GM21423 (cell line): ENCODE data around the gene SSC4D.

Experiments
- ATAC-seq: cut with Tn5 transposase; IDR thresholded peaks from one replicate; pipeline ENCODE4 v1.9.1; 2021; ENCODE audit warnings: mild to moderate bottlenecking, moderate library complexity; ENCODE audit not compliant: unreplicated experiment

Gene SSC4D

DNA sequence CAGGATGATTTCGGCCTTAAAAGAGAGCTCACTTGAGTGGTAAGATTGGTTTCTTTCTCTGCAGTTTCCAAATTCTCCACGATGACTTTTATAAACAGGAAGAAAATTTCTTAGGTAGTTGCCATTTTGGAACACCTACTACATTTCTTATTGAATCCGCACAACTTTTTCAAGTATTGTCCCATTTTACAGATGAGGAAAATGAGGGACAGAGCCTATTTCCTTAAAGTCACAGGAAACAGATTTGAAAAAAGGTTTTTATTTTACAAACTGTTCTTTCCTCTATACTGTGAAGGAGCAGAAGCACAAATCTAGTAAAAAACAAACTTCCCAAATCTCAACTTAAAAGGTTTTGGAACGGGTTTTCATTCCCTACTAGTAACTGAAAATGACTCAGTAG is 53.4 kb downstream of the SSC4D start:
- no peak for ATAC-seq

DNA sequence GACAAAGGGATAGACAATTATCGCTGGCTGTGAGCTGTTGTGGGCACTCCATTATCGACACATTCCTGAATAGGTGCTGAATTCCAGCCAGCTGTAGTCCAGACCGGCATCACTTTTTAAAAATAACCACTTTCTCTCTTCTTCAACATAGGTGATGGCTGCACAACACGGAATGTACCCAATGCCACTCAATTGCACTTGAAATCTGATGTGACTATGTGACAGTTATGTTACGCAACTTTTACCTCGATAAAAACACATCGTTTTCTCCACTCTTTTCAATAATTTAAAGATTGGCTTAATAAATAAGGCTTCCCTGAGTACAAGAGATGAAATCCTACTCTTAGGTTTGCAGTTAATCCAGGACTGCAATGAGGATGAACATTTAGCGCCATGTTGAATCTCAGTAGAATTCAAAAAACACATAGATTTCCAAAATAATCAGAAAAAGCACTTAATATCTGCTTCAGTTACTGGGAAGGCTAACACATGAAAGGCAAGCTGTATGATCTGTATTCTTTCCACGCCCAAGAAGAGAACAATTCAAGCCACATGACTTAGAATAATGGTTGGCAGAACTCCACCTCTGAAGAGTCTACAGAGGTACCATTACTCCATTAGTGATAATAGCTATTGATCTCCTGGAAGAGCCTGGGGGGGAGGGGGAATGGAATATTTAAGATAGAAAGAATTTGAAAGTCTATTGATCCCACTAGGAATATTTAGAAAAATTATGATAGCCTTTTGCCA is 54.3 kb downstream of the SSC4D start:
- ATAC-seq = no peak

DNA sequence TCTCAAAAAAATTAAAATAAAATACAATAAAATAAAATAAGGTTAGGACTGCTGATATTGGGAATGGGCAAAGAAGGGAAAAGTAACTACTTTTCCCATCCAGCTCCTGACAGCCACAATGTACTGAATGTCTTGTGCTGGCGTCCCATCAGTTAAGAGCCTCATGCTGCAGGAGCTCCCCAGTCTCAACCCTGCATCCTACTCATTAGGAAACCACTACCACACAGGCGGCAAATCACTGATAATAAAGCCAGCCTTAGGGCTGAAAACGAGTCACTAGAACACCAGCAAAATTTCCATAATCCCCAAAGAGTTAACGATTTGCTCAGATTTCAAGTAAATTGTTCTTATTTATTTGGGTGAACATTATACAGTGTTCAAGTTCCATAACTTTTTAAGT is 55.0 kb downstream of the SSC4D start:
- ATAC-seq = no peak

DNA sequence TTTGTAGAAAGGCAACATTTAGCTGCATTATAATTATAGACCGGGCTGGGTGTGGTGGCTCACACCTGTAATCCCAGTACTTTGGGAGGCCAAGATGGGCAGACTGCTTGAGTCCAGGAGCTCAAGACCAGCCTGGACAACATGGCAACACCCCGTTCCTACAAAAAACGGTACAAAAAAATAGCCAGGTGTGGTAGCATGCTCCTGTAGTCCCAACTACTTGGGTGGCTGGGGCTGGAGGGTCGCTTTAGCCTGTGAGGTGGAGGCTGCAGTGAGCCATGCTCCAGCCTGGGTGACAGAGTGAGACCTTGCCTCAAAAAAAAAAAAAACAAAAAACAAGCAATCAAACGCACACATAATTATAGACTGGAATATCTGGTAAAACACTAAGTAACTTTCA is 55.8 kb downstream of the SSC4D start:
- no peak for ATAC-seq

DNA sequence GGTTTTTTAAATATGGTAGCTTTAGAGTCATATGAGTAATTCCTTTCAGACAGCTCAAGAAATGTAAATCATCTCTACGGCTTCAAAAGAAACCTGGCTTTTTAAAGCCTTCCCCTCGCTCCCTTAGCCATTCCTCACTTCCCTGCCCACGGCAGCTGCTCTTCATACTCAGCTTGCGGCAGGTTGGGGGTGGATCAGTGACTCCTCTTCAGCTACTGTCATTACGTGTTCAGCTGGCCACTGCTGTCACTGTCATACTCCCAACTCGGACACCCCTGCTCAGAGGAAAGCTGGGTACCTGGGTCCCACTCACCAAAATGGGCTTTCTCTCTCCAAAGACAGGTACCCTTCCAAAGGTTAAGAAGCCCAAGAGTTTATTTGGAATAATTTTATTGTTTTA is 57.3 kb downstream of the SSC4D start:
- ATAC-seq = no peak

DNA sequence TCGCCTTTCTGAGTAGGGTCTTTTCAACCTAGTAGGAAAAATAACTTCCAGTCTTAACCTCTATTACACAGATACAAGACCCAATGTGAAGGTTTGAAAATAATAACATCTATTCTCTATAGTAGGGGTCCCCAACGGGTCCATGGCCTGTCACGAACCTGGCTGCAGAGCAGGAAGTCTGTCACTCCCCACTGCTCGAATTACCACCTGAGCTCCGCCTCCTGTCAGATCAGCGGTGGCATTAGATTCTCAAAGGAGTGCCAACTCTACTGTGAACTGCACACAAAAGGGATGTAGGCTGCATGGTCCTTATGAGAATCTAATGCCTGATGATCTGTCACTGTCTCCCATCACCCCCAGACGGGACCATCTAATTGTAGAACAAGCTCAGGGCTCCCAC is 58.1 kb downstream of the SSC4D start:
- no peak for ATAC-seq

DNA sequence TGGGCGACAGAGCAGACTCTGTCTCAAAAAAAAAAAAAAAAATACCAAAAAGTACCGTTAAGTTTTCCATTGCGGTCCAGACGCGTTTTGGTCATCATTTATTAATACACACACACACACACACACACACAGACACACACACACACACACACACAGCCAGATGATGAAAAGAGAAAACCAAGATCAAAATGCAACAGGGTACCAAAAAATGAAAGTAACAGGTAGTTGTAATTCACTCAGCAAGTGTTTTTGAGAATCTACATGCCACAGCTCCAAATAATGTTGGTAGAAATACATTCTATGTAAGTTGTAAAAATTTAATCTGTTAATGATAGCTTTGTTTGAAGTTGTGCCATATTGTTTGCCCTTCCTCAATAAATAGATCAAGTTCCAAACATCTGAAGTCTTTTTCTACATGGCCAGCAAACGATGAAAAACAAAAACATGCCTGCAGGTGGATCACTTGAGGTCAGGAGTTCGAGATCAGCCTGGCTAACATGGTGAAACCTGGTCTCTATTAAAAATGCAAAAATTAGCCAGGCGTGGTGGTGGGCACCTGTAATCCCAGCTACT is 60.1 kb downstream of the SSC4D start:
- no peak for ATAC-seq

DNA sequence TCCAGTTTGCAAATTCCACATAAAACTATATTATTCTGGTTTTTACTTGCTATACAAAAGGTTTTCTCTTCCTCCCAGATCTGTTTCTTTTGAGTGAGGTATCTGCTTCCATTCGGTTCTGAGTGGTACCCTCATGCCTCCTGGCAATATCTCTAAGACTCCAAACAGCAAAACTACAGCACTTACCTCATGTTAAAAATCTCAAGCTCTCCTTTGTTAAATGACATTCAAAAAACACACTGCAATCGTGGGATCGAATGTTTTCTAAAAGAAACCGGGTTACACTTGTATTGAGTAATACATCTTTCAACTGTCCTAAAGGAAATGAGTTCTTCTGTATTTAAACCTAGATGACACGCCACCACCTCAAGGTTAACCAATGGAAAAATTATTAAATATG is 61.8 kb downstream of the SSC4D start:
- no peak for ATAC-seq

DNA sequence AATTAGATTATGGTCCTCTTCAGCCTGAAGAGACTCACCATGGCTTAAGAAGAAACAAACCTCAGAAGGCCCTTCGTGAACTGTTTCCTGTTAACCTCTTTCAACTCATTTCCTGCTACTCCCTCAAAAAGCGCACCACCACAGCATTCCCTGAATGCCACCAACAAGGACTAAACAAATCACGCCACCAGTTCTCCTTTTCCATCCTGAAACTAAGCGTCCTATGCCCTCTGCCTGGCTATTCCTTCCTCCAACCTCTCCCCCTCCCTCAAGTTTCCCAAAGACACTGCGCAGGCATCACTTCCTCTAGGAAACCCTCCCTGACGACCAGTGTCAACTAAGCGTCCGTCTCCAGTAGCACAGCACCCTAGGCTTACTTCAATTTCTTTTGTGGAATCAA is 62.7 kb downstream of the SSC4D start:
- no peak for ATAC-seq

DNA sequence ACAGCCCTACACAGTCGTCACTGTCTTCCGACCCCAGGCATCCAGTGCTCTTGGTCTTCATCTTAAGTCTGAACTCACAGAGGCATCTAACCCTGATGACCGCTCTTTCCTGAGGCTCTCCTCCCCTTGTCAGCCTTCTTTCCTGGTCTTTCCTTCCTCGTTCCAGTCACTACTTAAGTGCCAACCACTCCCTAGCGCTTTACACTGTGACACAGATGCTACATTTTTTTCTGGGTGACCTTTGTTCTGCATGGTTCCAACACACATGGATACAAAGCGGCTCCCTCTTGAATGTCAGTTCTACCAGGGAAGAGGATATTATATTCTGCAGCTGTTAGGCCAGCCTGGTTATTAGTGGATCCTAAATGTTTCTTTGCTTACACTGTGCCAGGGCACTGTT is 63.4 kb downstream of the SSC4D start:
- no peak for ATAC-seq

DNA sequence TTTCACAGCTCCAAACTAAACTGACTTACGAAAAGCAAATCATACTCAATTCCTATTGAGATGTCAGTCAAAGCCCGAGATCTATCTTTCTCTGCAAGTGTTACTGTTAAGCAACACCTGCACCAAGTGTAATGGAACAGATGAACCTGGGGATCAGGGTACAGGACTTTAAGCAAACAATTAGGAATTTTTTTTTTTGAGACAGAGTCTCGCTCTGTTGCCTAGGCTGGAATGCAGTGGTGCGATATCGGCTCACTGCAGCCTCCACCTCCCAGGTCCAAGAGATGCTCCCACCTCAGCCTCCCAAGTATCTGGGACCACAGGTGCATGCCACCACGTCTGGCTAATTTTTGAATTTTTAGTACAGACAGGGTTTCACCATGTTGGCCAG is 65.6 kb downstream of the SSC4D start:
- ATAC-seq = no peak

DNA sequence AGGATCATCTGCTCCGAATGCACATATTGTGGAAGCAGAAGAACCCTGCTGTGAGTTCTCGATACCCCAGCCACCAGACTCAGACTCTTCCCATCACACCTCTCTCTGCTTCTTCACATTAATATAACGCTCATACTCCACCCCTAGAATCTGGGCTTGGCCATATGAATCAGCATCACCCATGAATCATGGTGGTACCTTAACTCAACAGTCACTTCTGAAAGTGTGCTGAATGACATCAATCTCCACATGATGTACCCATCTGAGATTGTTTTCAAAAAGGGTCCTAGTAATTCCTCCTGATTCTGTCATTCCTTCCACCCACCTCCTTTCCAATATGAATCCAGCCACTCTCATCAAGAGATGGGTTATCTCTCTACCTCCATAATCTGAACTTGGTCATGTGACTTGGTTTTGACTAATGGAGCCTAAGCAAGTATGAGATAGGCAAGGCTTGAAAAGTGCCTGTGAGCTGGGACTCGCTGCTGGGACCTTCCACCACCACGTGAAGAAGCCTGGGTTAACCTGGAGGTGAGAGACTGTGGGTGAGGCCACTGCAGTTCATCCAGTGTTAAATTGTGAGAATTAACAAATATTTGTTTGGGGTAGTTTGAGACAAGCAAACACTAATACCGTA is 66.1 kb downstream of the SSC4D start:
- no peak for ATAC-seq

DNA sequence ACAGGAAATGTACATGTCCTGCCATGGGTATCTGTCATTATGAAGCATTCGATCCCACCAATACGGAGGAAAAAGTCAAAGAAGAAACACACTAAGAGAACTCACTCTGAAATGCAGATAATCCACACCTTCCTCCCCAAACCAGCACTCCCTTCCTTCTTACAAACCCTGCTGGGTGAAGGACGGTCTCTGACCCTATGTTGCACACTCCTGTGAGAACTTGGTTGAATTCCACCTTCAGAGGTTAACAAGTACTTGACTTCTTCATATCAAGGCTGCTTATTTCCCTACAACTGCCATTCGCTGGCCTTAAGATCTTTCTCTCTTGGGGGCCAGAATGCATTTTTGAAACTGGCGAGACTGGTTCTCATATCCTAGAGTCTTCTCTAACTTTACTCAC is 67.3 kb downstream of the SSC4D start:
- ATAC-seq = no peak

DNA sequence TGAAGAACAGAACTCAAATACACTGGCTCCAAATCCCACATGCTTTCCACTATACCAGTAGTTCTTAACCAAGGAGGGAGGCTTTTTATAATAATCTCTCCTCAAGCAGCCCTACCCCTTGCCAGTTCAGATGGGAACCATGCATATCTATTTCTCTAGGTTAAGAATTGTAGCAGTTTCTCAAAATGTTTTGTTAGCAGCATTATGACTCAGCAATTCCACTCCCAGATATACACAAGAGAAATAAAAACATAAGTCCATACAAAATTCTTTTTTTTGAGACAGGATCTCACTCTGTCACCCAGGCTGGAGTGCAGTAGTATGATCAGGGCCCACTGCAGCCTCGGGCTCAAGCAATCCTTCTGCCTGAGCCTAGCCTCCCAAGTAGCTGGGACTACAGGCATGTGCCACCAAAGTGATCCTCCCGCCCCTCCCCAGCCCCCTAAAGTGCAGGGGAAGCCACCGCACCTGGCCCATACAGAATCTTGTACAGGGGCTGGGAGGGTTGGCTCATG is 68.8 kb downstream of the SSC4D start:
- no peak for ATAC-seq
